ENCODE results near the gene ADRB1.
A peak's percentile ranks its signal among the peaks of the same experiment; 100 is the strongest.

Gene ADRB1

DNA sequence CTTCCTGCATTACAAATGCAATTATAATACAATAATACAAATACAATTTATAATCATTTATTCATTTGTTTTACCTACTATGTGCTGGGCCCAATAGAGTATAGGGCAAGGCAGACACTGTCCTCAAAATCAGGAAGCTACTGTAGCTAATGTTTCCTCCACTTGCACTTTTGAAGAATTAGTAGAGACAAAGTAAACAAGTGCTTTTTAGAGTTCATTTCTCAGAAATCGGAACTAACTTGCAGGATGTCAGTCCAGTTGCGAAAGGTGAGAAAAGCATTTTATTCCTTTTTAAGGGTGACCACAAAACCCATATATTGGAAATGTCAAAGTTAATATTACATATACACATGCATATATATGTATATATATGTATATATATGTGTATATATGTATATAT, 14.2 kb downstream of the ADRB1 start:
- DNase-seq (no peak), ATAC-seq (no peak)

DNA sequence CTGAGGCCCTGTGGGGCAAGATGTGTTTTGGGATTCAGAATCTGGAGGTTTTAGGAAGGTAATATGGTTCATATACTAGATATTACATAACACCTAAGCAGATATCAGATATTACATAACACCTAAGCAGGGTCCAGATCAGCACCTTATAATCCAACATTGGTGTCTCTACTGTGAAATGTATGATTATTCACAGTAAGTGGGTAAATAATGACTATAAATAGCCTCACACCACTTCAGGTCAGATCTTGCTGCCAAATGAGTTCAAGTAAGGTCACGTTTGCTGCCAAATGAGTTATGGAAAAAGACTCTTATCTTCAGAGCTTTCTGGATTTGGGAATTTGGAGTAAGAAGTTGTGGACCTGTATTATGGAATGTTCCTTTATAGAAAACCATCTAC, 14.6 kb downstream of the ADRB1 start:
- ATAC-seq, result no peak

DNA sequence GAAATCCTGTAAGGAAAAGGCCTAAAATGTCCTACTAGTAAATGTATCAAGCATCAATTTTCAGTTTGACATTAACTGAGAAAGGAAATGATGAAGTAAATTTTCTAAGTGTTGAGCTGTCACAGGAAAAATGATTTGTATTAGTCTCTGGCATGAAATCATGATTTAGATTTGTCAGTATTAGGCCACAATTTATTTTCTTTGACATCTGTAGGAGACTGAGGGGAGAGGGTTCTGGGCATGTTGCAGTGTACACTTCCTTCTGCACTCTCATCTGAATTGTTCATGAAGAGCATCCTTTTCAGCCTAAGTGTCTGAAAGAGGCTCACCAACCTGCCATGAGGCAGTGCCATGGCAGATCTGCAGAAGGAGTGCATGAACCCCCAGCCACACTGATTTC, 15.9 kb downstream of the ADRB1 start:
- no peak for DNase-seq

More for the DNA sequence above, 14.6 kb downstream of the ADRB1 start:
- no peak for DNase-seq

DNA sequence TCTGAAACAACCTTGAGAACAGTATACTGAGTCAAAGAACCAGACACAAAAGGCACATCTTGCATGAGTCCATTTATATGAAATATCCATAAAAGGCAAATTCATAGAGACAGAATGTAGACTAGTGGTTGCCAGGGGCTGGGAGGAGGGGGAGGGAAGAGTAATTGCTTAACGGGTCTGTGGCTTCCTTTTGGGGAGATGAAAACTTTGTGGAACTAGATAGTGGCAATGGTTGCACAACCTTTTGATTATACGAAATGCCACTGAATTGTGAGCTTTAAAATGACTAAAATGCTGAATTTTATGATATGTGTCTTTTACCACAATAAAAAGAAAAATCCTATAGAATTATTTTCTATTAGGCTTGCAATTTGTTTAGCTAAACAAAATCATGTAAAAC, 16.8 kb downstream of the ADRB1 start:
- ATAC-seq, result no peak

More for the DNA sequence above, 15.9 kb downstream of the ADRB1 start:
- no peak for ATAC-seq

DNA sequence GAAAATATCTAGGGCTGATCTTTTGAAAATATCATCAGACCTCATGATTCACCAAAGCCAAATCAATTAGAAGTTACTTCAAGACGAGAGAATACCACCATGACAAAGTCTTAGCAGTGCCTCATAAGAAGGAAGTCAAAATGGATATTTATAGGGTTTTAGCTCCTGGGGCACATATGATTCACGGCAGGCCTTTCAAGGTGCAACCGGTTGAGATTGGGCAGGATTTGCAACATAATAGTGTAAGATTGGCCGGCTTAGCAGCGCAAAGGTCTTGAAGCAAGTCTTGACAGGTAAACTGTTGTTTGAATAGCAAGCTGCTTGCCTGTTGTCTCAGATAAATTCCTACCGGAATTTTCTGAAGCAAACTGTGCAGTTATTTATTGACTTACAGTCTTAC, 17.5 kb downstream of the ADRB1 start:
- no peak for ATAC-seq
- no peak for DNase-seq

More for the DNA sequence above, 16.8 kb downstream of the ADRB1 start:
- no peak for DNase-seq

DNA sequence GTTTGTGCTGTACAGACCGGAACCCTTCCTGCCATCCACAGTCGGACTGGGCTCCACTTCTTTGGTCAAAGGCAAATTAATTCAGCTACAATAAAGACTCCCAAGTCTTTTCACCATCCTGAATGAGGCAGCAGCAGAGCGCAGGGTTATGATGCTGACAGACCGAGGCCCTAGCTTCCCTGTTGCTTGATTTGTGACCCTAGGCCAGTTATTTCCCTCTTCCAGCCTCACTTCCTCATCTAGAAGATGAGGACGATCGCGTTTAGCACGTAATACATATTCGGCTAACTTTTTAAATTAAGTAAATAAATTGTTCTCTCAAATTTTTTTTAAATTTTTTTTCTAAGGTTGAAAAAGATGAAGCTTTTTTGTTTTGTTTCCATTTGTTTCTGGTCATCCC, 18.1 kb downstream of the ADRB1 start:
- DNase-seq (no peak), ATAC-seq (no peak)

DNA sequence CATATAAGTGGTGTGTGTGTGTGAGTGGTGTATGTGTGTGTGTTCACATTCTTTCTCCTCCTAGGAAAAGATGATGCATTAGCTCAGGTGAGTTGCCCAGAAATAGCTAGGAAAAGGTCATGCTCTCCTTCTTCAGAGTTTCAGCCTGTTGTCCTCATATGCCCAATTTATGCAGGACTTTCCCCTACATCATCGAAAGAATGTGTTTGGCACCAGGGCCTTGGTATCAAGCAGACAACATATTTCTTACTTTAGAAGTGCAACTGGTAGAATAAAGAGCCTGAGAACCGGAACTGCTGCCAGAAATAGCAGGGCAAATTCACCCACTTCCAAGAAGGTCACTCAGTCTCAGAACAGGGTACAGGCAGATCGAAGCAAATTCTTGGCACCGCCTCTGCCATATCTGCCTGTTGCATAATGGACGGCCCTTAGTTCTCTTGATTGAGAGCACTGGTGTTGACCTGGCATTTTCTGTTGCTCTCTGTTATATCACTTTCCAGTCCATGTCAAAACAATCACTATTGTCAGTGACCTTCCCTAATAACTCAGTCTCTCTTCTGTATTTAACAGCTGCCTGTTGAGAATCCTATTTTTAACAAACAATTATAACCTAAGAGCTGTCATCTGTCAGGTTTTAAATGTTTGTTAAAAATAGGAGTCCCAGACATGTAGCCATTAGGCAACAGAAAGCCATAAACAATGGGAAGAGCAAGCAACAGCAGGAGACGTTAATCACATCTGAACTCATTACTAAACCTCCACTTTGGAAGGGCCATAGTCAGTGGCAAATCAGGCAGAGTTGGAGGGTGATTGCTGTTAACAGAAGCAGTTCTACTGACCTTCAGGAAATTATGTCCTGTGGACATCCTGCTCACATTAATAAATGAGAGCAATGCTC, 20.7 kb downstream of the ADRB1 start:
- DNase-seq, result no peak

DNA sequence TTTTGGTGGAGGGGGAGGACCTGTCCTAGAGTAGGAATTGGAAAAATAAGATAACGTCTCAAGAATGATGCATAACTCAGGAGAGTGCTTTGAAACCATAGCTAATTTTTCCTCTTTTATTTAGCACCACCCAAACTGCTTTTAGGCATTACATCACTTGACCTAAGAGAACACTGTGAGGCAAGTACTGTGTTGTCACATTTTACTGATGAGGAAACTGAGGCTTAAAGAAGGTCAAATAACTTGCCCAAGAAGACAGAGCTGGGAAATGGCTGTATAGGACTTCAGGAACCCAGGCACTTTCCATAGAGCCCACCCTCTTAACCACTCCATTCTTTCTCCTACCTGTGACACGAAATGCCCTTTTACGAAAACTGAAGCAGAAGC, 21.4 kb downstream of the ADRB1 start:
- DNase-seq (no peak), ATAC-seq (no peak)

More for the DNA sequence above, 20.7 kb downstream of the ADRB1 start:
- no peak for ATAC-seq

DNA sequence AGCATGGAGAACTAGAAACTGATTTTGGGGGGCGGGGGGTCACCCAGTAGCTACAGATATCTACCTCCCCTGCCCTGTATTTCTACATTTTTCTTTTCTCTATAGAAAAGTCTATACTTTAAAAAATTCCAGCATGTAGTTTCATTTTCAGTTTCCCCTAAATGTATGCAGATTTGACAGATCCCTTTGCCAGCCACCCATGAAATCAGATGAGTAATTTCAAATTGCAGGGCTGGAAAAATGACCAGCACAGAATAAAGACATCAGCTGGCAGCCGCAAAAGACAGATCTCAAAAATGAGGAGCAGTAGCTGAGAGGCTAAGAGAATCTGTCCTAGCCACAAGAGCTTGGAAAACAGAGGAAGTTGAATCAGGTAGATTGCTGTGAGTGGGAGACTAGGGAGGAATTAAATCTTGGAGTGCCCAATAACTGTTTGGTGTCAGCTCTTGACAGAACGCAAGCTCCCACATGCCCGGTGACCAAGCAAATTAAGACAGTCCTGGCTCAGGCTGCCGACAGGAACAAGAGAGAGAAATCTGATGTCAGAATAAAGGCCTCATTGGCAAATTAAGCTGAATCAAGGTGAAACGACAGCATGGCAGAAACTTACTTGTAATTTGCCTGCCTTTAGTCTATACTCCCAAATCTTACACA, 24.5 kb downstream of the ADRB1 start:
- ATAC-seq (no peak), DNase-seq (no peak)

DNA sequence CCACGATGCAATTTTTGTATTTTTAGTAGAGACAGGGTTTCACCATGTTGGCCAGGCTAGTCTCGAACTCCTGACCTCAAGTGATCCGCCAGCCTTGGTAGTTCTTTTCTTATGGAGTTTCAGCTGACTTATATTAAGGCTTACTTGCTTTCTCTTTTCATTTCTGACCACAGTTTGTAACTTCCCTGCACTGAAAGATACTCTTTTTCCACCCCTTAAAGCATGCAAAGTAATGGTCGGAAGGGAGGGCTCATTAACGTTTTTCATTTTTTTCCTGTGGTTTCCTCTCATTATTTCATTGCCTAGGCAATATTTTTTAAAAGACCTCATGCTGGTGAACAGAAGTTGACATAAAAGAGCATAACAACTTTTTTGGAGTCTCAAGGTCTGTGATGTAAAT, 27.0 kb downstream of the ADRB1 start:
- DNase-seq, result no peak
- ATAC-seq, result no peak

DNA sequence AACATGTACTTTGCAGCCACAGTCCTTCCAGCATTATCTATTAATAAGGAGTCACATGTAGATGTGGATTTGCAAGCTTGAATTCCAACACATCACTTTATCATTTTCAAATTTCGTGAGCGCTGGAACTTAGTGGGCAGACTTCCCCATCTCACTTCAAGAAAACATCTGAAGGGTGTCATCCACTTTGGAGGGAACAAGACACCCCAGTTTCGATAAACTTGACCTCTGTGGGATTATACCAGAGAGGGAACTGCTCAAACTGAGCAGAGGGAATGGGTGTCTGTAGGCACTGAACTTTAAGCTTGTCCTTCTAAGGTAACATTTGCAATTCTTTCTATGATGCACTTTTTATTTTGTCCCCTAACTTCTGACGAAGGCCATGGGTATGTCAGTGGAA, 27.5 kb downstream of the ADRB1 start:
- ATAC-seq (no peak), DNase-seq (no peak)

DNA sequence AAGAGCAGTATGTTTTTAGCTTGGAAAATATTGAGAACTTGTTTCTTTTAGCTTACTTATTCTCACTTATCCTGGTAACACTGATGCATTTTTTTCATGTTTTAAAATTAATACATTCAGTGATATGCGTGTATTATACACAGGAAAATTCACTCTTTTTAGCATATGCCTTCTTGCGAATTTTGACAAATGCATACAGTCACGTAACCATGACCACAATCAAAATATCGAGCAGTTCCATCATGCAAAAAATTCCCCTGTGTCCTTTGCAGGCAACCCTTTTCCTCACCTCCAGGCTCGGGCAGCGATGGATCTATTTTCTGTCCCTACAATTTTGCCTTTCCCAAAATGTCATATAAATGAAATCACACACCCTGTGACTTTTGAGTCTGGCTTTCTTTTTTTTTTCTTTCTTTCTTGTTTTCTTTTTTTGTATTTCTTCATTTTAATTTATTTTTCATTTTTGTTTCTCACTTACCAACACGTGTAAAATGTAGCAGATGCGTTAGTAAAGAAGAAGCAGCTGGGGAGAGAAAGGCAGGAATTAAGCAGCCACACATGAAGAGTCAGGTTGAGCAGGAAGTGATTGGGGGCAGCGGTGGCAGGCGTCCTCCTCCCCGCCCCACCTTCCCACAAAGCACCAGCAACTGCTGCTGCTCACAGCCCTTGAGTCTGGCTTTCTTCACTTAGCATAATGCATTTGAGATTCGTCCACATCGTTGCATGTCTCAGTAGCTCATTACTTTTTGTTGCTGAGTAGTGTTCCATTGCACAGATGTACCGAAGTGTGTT, 29.9 kb downstream of the ADRB1 start:
- DNase-seq, result no peak
- no peak for ATAC-seq

DNA sequence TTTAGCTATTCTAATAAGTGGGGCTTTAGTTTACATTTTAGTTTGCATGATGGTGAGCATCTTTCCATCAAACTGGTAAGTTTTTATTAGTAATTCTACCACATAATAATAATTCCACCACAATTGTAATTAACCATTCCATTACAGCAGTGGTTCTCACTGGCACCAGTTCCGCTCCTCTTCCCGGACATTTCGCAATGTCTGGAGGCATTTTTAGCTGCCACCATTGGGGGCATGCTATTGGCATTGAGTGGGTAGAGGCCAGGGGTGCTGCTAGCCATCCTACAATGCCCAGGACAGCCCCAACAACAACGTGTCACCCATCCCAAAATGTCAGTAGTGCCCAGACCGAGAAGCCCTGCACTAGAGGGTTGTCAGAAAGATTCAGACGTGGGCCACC, 31.4 kb downstream of the ADRB1 start:
- DNase-seq (no peak), ATAC-seq (no peak)

DNA sequence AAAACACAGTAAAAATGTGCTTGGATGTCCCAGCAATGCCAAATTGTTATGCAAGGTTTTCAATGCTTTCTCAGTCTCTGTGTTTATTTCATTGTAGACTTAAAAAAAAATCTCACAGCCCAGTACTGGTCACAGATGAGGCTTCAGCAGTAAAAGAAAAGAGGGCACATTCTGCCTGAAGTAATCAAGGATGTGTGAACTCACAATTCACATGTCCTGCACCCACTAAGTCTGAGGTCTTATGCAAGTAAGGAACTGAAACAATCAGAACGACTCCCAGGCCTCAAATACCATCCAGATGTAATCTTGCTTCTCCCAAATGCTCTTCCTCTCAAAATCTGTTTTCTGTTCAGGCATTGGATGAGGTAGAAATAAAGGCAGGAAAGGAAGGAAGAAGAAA, 33.7 kb downstream of the ADRB1 start:
- ATAC-seq, result no peak
- DNase-seq, result no peak

DNA sequence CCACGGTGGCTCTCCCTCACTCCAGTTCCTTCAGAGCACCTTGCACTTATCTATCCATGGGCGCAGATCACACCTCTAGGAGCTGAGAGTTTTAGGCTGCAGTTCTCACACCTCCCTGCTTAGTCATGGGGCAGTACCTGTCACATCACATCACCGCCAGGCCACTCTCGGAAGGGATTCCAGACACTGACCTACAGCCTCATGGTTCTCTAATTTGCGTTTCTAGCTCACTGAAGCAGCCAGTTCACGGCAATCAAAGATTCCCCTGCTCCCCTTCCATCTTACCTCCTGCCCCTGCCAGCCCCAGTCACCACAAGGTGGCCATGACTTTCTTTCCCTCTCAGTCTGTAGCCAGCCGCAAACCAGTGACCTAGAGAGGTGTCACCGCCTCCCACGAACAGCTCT, 34.2 kb downstream of the ADRB1 start:
- ATAC-seq, result no peak
- DNase-seq, result no peak

DNA sequence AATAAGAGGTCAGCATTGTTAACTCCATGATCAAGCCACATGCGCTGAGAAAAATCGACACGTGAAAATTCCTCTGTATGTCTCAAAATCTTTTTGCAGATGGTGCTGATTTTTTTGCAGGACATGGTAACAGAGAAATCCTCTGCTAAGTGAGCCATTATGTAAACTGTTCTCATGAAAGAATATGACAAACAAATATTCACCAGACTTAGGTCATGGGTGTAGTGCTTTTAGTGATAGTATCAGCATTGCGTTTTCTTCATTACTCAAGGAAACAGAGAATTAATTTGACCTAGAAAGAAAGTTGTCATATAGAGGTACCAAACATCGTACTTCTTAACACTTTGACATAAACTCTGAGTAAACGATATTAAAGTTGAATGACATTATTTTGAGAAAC, 34.7 kb downstream of the ADRB1 start:
- ATAC-seq, result no peak
- no peak for DNase-seq

DNA sequence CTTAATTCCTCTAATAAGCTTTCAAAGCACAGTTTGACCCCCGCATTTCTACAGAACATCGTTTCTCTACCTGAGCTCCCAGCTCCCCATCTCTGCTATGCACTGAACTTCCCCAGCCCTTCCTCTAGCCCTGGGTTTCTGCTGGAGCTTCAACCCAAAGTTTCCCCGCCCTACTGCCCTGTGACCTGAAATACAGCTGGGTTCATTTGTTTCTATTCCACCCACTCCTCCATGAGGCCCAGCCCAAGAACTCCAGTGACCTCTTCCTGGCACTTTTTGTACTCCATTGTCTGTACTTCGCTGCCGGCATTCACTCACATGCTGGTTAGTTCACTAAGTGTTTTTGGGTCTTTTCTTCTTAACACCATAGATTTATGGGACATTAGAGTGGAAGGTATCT, 35.8 kb downstream of the ADRB1 start:
- DNase-seq, result no peak
- ATAC-seq, result no peak

DNA sequence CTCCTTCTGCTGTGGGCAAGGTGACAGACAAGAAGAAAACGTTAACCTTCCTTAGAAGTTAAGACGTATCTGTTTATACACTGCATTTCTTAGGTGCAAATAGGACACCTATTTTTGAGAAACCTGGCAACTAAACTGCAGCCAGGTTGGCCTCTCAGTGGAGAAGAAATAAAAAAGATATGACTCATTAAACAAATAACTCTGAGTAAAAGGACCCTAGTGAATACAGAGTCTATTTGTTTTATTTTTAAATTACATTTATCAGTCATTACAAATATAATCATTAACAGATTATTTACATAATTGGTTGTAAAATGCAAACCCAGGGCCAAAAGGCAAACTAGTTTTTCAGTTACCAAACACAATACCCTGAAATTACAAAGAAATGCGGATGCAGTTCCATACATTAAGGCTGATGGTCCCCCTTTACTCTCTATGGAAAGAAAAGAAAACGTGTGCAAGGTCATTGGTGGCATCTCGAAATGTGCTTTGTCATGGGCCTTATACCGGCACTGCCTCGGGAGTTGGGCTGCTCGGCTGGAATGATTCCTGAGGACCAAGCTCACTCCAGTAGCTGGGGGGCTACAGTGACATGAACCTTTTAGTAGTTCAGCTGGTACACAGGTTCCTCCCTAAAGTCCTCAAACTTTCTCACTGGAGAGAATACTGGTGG, 38.4 kb downstream of the ADRB1 start:
- no peak for DNase-seq
- ATAC-seq, result no peak

DNA sequence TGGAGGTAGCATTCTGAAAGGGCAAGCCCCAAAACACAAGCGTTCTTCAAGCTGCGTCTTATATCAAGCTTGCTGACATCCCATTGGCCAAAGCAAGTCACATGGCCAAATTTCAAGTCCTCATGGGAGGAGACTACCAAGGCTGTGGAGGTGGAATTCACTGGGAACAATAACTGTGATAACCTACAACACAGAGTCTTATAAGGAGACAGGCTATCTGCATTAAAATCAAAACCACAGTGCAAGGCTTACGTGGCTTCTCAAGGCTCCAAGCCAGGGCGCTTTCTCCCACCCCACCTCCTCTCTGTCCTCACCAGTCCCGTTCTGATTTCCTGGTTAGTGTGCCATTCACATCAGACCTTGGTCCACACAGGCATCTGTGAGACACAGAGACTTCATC, 39.4 kb downstream of the ADRB1 start:
- ATAC-seq (no peak), DNase-seq (no peak)

DNA sequence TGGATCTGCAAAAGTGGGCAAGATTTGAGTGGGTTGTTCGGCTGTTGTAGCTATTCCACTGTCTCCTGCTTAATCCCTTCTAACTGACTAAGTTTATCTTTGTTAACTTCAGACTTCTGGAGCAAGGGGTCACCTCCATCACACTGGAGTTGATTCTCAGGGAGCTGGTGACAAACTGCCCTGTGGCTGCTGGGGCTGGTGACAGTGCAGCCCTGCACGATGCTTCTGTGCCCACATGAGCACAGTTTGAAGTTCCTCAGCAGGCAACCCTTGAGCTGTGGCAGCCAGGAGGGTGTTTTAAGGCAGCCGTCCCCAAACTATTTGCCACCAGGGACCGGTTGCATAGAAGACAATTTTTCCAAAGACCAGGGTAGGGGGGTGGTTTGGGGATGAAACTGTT, 40.5 kb downstream of the ADRB1 start:
- DNase-seq (no peak), ATAC-seq (peak; percentile 55)

DNA sequence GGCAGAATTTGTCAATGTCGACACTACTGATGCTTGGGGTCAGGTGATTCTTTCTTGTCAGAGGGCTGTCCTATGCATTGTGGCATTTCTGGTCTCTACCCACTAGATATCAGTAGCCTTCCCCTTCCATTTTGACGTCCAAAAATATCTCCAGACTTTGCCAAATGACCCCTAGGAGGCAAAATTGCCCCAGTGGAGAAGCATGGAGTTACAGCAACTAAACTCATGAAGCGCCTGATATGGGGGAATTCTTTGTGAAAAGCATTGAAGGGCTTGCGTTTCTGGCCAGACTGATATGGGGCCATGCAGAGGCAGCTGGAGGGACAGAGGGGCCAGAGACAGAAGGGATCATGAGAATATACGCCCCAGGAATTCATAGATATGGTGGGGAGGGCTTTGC, 43.6 kb downstream of the ADRB1 start:
- ATAC-seq, result no peak
- DNase-seq, result no peak

DNA sequence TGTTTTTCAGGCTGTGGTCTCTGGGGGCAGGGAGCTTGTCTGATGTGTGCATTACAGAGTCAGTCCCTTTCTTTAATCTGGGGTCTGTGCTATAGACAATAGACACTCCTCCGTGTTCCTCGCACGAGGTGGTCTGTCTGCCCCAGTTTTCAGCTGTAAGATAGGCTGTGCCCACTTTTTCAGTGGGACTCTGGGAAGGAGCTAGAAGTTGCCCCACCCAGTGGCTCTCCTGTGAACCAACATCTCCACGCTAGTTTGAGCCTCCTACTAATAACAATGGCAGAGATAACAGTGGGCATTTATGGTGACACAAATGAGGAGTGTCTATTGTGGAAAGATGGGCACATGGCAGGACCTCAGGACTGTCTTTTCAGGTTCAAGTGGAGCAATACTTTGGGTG, 44.0 kb downstream of the ADRB1 start:
- DNase-seq, result no peak
- ATAC-seq, result no peak

Data from stimulated activated naive CD8-positive, alpha-beta T cell treated with anti-CD3 and anti-CD28 coated beads, Interleukin-15, Interleukin-2, amounts not matched to agents 100 U/mL and 50 U/mL, for 24 hours (primary cell).